ENCODE data around the gene ORM1. TPM values are rescaled to one million over a fixed set of nuclear protein-coding genes. Genes with fewer than 3 reads are reported as not detected.

Gene ORM1
- total RNA-seq, 1 donor: not detected

- no peak for TF ChIP-seq CTCF (IDR thresholded peaks at IDR 0.05; ENCODE audit: insufficient read depth, low read depth, low read length)
- peak; percentile 95 for DNase-seq (ENCODE audit: low read depth)
- no peak overlapping the region for H3K4me3 ChIP-seq (ENCODE audit: low read depth, low read length)
Observed at GRCh38 chr9:114282926-114283325, 40.0 kb upstream of the ORM1 start.

- H3K4me3 ChIP-seq (ENCODE audit: low read depth, low read length): no peak overlapping the region
- no peak for DNase-seq (ENCODE audit: low read depth)
- TF ChIP-seq CTCF (IDR thresholded peaks at IDR 0.05; ENCODE audit: insufficient read depth, low read depth, low read length): no peak
Observed at GRCh38 chr9:114283551-114284111, 39.3 kb upstream of the ORM1 start.

GRCh38 chr9:114284316-114285060, 38.4 kb upstream of the ORM1 start:
- no peak for DNase-seq (ENCODE audit: low read depth)
- H3K4me3 ChIP-seq (ENCODE audit: low read depth, low read length): no peak overlapping the region
- TF ChIP-seq CTCF (IDR thresholded peaks at IDR 0.05; ENCODE audit: insufficient read depth, low read depth, low read length): no peak

GRCh38 chr9:114285166-114285867, 37.6 kb upstream of the ORM1 start:
- peak; percentile 28 for TF ChIP-seq CTCF (IDR thresholded peaks at IDR 0.05; ENCODE audit: insufficient read depth, low read depth, low read length)
- H3K4me3 ChIP-seq (ENCODE audit: low read depth, low read length): no peak overlapping the region
- DNase-seq (ENCODE audit: low read depth): peak; percentile 94

GRCh38 chr9:114286146-114286679, 36.7 kb upstream of the ORM1 start:
- no peak for DNase-seq (ENCODE audit: low read depth)
- no peak for TF ChIP-seq CTCF (IDR thresholded peaks at IDR 0.05; ENCODE audit: insufficient read depth, low read depth, low read length)
- no peak overlapping the region for H3K4me3 ChIP-seq (ENCODE audit: low read depth, low read length)

- H3K4me3 ChIP-seq (ENCODE audit: low read depth, low read length): no peak overlapping the region
- DNase-seq (ENCODE audit: low read depth): no peak
- no peak for TF ChIP-seq CTCF (IDR thresholded peaks at IDR 0.05; ENCODE audit: insufficient read depth, low read depth, low read length)
Observed at GRCh38 chr9:114287001-114287762, 35.7 kb upstream of the ORM1 start.
